HG02884 (cell line): Measurements from ENCODE around the gene CR1L.
A peak's percentile ranks its signal among the peaks of the same experiment; 100 is the strongest.
"Not testable (repeated sequence)": the region's sequence is repeated elsewhere in the genome, so short reads cannot be mapped to it uniquely, and the experiment has no call there.

Experiments used
- ATAC-seq: cut with Tn5 transposase; IDR thresholded peaks from one replicate; pipeline ENCODE4 v1.9.1; 2021; ENCODE audit warnings: mild to moderate bottlenecking, moderate library complexity; ENCODE audit not compliant: unreplicated experiment

Gene CR1L

DNA sequence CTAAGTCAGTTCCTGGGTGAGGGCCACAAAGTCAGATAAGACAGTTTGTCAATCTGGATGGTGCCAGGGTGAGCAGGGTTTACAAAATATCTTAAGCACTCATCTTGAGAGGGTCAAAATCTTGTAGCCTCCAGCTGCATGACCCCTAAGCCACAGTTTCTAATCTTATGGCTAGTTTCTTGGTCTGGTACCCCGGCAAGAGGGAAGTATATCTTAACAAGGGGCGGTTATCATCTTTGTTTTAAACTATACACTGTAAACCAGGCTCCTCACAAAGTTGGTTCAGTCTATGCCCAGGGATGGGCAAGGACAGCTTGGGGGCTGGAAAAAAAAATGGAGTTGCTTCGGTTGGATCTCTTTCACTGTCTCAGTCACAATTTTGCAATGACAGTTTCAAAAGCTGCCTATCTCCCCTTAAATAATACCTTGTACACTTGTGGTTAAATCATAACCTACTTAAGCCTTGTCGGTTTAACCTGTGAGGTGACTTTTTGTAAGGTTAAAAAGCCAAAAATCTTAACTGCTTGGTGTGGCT is 99.1 kb downstream of the CR1L start:
- no peak for ATAC-seq

DNA sequence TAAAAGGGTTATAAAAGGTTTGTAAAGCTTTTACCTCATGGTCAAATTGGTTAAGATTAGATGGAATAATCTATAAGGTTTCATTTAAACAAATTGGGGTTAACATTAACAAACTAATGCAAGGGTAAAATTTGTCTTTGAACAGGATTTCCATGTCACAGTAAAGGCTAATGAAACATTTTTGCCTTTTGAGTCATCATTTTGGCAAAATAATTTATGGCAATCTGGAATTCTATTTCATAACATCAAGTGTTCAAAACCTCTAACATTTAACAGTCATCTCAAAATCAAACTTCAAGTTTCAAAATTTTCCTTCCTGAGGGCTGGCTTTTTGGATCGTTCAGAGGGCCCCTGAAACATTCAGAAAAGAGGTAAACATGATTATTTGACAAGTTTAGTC is 100.4 kb downstream of the CR1L start:
- ATAC-seq, result no peak

DNA sequence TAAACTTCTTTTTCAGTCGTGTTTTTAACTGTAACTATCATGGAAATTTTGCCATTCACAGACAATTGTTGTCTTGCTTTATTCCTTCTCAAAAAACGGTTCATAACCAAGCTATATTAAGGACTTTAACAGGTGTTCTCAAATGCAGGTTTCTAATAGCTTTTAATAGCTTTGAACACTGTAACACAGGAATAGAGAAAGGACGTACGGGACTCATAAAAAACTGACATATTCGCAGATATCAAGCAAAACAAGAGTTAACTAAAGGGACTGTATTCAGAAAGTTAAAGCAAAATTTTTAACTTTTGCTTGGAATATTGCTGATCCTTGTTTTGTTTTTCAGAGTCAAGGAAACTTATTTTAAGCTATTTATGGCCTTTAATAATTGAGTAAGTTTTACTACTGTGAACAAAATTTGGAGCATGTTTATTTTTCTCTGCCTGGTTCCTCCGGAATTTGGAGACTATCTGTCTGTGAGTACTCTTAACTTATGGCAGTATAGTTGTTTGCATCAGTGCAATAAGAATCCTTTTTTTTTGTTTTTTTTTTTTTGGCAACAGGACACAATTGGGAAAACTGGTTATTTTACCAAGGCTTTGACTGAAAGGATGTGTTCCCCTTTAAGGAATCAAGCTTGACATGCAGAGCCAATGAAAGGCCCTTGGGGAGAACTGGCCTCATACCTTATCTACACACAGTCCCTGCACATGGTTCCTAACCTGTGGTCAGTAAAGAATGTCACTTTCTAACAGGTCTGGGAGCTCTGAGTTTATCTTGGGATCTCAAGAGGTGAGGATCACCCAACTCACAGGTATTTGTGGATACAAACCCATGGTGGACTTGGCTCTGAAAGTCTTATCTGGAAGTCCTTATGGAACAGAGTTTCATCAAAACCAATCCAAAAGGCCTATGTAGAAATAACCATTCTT is 101.2 kb downstream of the CR1L start:
- ATAC-seq, result no peak

DNA sequence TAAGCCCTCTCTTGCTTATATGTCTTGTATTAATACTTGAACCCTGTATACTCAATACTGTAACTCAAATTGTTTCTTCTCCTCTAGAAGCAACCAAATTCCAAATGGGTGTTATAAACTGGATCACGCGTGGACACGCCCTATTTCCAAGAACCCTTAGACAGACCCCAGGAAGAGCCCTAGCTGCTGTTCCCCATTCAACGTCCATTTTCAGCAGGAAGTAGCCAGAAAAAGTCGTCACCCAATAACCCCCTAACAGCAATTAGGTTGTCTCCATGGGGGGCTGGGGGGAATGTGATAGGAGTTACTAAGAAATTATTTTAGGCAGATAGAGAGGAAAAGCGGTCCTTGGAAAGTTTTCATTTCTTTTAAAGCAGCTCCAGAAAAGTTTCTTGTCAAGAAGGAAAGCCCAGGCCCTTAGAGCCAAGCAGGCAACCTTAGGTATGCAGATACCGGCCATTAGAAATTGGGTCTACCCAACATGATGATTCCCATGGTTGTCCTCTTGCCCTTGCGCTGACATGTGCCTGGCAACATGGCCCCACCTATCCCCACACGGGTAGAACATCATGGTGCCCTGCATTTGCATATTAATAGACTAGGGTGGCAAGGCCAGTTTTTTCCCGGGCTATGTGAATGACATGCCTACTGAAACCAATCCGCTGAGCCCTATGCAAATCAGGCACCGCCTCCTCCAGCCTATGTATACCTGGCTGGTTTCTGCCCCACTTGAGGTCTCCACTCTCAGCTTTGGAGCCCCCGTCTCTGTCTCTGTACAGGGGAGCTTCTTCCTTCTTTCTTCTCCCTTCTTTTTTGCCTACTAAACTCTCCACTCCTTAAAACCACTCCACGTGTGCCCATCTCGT is 102.9 kb downstream of the CR1L start:
- ATAC-seq, result no peak

DNA sequence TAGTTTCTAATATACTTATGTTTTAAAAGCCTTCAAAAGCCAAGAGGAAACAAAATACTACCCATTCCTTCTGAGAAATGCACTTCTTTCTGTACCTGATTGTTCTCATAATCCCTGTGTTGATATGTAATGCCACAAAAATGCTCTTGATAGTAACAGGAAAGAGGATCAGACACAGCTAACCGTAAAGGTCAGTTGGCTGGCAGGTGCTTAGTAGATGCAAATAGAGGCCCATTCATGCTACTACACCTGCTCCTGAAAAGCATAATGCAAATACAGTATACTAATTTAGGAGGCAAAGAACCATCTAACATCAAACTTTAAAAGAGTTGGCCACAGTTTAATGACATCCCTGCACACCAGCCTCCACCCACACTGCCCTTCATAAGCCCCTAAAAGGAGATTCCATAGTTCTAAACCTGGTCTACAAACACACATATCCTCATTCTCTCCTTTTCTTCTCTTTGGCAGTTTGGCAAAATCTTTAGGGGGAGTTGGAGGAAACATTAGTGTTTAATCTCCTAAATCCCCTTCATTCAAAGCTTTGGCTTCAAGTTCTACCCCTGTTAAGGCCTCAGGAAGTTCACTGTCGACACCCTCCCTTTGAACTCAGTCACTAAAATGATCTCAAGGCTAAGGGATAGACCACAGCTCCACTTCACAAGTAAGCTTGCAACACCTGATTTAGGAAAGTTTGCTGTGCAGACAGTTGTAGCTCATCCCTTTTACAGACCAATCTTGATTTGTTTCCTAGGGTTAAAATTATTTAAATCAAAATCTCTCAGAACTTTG is 104.0 kb downstream of the CR1L start:
- no peak for ATAC-seq

DNA sequence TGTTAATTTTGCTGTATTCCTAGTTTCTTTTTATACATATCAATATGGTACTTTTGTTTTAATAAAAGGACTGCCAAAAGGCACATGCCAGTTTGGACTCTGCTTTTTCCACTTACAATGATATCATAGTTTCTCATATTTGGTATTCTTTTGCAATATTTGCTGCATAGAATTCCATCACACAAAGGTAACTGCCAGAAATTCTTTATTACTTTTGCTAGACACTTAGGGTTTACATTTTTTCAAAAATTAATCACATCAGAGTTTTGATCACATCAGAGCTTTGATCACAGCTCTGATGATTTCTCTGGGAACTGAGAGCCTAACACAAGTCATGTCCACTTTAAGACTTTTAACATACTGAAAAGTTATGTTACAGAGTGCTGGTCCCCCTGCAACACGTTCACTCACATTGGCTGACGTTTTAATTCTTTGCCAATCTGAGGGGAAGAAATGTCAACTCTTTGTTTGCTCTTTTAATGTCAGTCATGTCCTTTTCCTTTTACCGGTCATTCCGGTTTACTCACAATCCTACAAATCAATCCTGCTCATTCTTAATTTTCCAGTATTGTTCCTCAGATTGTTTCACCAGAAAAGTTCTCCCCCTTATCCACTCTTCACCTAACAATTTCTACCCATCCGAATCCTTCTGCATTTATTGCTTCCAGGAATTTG is 105.8 kb downstream of the CR1L start:
- ATAC-seq, result no peak

DNA sequence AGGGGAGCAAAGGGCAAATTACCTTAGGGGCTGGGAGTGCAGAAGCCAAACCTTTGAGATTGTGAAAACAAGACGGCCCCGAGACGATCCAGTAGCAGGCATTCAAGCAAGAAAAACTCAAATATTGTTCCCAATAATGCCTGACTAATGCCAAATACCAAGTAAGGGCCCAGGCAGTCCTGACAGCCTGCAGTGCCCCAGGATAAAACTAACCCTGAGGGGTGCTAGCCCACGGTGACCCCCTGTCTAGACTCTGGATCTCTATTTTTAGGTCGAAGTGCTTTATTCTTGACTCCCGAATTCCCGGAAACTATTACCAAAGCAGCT is 106.5 kb downstream of the CR1L start:
- ATAC-seq, result not testable (repeated sequence)

DNA sequence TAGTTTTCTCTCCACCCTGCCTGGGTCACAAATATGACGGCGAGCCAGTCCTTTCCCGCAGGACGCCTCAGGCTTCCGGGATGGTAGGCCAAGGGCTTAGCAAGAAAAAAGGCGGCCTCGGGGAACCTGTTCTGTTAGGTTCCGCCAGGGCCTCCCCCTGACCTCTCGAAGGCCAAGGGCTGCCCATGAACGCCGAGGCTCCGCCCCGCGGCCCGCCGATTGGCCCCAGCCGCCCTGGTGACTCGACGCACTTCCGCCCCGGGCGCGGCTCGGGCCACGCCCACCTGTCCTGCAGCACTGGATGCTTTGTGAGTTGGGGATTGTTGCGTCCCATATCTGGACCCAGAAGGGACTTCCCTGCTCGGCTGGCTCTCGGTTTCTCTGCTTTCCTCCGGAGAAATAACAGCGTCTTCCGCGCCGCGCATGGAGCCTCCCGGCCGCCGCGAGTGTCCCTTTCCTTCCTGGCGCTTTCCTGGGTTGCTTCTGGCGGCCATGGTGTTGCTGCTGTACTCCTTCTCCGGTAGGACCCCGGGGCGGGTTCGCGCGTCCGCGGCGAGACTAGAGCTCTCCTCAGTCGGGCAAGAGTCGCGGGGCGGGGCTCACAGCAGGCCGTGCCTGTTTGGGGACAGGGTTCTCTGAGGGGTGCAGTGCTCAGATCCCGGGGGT is 107.0 kb downstream of the CR1L start, which contains the start of gene CD46:
CD46 (plus strand) TSS at position 265 of the 666 bp plus-strand sequence; CDS start at position 424, 159 bp downstream.
- ATAC-seq, result peak; percentile 90

DNA sequence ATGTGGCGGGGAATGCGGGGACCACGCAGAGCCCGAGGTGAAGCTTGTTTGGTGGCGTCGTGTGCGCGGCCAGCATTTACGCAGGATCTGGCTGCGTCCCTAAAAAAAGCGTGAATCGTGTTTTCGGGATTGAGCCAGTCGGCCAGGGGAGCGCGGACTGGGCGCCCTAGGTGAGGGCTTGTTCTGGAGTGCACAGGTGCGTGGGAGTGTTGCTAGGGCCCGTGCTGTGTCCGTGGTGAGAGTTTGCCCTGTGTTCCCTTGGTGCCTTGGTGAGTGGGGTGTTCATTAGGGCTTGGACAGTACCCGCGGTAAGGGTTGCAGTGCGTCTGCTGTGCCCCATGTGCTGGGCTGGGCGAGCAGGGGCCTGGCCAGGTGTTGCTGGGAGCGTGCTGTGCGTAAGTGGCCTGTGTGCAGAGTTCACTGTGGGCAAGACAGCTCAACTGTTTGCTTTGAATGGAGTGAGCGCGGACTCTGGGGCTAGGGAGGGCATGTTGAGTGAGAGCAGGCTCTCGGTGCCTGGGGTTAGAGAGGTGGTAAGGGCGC is 107.6 kb downstream of the CR1L start:
- peak; percentile 36 for ATAC-seq

DNA sequence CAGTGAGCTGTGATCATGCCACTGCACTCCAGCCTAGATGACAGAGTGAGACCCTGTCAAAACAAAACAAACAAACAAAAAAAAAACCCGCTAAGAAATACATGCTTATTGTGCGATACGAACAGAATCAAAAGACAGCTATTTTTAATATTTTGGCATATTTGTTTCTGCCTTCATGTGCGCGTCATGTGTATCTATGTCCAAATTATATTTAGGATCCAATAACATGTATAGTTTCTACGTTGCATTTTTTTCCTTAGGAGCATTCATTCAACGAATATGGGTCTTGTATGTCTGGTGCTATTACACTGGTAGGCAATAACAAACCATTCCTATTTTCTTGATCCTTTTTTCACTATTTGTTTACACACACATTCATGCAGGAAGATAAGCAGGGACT is 108.7 kb downstream of the CR1L start:
- ATAC-seq, result no peak

DNA sequence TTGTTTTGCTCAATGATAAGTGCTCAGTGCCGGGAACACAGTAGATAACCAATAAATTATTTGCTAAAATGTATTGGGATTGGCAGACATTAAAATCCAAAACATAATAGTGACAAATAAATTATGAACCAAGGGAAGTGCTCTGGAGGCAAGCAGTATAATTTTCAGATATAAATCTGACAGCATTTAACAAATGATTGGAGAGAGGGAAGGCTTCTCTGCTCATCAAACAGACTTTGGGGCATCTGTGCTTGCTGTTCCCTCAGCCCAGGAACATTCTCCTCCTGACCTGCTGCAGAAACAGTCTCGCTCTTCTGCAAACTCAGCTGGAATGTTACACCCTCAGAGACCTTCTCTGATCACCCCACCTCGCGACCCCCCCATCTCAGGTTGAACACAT is 109.1 kb downstream of the CR1L start:
- ATAC-seq, result no peak

DNA sequence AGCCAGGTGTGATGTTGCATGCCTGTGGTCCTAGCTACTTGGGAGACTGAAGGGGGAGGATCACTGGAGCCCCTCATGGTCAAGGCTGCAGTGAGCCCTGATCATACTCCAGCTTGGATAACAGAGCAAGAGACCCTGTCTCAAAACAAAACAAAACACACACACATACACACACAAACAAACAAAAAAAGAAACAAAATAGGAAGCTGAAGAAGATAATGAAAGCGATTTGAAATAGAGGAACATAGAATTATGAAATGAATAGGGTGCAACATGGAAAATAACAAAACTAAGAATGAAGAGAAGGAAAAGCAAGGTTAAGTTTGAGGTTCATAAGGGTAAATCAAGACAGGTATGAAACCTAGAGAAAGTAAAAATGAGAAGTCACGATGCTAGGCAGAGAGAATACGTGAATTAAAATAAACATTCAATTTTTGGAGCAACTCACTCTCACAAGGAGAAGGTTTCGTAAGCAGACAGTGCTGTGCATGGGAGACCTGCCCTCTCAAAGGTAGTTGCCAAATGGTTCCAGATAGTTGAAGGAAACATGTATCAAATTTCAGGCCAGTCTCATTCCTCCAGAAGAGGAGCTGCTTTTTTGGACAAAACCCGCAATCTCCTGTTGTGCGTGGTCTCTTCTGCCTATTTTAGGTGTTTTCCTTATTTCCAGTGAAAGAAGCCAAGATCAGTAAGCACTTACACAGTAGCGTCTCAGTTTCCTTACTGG is 110.2 kb downstream of the CR1L start:
- no peak for ATAC-seq

DNA sequence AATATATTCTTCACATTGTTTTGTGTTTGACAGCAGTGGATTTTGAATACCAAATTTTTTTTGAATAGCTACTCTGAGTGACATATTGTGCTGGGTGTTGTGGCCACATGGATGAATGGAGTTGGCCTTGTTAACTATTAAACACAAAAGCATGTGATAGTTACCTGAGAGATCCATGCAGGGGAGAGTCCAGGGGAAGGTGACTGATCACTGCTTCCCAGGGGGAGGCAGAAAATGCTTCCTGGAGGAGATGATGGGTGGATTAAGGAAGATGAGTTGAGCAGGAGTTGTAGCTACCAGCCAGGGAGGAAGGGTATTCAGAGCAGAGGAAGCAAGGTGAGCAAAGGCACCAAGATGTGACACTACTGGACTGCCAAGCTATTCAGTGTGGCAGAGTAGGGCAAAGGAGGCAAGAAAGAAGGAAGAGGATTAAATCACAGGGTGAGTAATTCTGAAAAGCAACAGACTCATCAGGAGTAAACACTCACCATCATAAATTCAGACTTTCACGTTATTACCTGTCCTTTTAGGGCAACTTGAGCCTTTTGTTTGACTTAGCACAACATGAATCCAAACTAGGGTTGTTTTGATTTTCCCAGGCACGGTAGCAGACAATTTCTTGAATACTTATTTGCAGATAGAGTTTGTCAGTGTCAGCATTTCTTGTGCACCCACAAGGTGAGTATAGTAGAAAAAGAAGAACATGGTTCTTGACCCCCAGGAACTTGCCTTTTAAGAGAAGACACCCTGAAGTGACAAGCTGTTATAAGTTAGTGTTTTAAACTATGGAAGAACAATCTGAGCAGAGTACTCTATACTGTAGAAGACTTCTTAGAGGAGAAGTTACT is 111.1 kb downstream of the CR1L start:
- no peak for ATAC-seq

DNA sequence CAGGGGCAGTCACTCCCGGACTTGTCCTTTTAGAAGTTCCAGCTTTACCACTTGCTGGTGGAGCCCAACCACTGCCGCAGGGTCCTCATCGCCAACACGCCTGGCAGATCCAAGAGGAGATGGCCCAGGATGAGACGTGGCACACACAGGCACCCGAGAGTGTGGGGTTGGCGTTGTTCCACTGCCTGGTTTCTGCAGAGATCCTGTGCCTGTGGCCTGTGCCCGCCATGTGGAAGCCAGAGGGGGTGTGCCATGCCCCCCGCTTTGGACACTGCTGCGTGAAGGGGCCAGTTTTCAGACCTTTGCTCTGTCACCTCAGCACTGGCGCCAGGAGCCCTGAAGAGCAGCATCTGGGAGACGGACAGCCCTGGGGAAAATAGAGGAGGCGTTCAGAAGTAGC is 117.7 kb downstream of the CR1L start:
- ATAC-seq, result no peak

DNA sequence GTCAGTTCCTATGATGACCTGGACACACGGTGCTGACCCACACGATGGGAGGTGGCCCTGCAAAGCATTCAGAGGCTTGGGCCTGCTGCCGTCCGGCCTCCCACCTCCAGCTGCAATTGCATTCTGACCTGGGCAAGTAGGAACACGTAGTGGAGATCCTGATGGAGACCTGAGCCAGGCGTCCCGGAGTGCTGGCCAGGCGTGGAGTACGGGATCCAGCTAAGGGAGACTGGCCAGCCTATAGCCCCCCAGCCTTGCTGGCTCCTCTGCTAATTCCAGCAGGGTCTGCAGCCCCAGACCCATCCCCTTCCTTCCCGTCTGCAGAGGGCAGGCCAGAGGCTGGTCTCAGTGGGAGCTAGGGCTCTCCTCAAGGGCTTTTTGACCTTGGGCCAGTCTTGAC is 118.2 kb downstream of the CR1L start:
- no peak for ATAC-seq

DNA sequence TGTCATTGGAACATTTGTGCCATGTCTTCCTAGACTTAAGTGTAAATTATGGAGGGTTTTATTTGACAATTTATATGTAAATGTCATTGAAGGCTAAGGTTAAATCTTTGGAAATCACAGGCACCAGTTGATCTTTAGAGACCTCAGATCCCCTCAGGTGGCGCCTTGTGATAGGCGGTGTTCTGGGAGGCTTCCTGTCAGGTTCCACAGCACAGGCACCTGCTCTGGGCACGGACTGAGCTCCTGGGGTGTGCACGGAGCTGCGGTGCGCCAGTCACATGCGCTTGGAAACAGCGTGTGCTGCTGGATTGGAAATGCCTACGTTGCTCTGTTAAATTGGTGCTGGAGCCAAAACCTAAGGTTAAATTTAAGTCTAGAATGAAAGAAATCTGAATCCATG is 119.0 kb downstream of the CR1L start:
- no peak for ATAC-seq

DNA sequence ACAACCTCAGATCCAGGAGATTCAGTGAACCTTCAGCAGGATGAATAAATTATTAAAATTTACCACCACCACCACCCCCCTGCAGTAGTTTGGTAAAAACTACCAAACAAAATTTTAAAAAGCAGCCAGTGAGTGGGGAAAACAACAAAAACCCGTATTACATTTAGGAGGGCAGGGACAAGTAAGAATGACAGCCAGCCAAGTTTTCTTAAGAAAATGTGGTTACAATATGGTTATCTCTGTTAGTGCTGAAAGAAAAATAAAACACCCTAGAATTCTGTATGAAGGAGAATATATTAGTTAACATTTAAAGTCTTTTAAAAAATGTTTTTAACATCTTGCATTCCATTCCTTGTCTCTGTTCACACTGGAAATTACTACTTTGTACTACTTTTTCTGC is 121.6 kb downstream of the CR1L start:
- no peak for ATAC-seq

DNA sequence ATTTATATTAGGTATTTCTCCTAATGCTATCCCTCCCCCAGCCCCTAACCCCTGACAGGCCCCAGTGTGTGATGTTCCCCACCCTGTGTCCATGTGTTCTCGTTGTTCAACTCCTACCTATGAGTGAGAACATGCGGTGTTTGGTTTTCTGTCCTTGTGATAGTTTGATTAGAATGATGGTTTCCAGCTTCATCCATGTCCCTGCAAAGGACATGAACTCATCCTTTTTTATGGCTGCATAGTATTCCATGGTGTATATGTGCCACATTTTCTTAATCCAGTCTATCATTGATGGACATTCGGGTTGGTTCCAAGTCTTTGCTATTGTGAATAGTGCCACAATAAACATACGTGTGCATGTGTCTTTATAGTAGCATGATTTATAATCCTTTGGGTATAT is 125.6 kb downstream of the CR1L start:
- ATAC-seq, result not testable (repeated sequence)
